ENCODE measurements around the gene MBD5.
"Not testable (repeated sequence)": the region's sequence is repeated elsewhere in the genome, so short reads cannot be mapped to it uniquely, and the experiment has no call there.

Gene MBD5

GRCh38 chr2:148021059-148021861, at the start of gene MBD5:
TSS of gene MBD5 (plus strand) at chr2:148021091.
- H3K27ac ChIP-seq, result peak within 1 kb of the TSS; percentile 80
- TF ChIP-seq CTCF (conservative IDR thresholded peaks at IDR 0.05), result no peak
- TF ChIP-seq ZFX (IDR thresholded peaks at IDR 0.05), result no peak

GRCh38 chr2:147976102-147976501, 44.8 kb upstream of the MBD5 start:
- no peak overlapping the region for H3K27ac ChIP-seq
- TF ChIP-seq ZFX (IDR thresholded peaks at IDR 0.05), result no peak
- no peak for TF ChIP-seq CTCF (conservative IDR thresholded peaks at IDR 0.05)

GRCh38 chr2:147977679-147978078, 43.2 kb upstream of the MBD5 start:
- no peak overlapping the region for H3K27ac ChIP-seq
- TF ChIP-seq CTCF (conservative IDR thresholded peaks at IDR 0.05) (no peak), ZFX (IDR thresholded peaks at IDR 0.05) (no peak)

- TF ChIP-seq CTCF (conservative IDR thresholded peaks at IDR 0.05) (no peak), ZFX (IDR thresholded peaks at IDR 0.05) (no peak)
- no peak overlapping the region for H3K27ac ChIP-seq
Measured at GRCh38 chr2:147980940-147981528, 39.9 kb upstream of the MBD5 start.

- H3K27ac ChIP-seq, result no peak overlapping the region
- TF ChIP-seq CTCF (conservative IDR thresholded peaks at IDR 0.05), result no peak
- TF ChIP-seq ZFX (IDR thresholded peaks at IDR 0.05), result no peak
Measured at GRCh38 chr2:147989102-147989501, 31.8 kb upstream of the MBD5 start.

GRCh38 chr2:147989809-147990403, 31.0 kb upstream of the MBD5 start:
- peak; percentile 69 for TF ChIP-seq CTCF (conservative IDR thresholded peaks at IDR 0.05)
- TF ChIP-seq ZFX (IDR thresholded peaks at IDR 0.05), result no peak

GRCh38 chr2:147994965-147995364, 25.9 kb upstream of the MBD5 start:
- H3K27ac ChIP-seq, result not testable (repeated sequence)

More at GRCh38 chr2:147989809-147990403, 31.0 kb upstream of the MBD5 start:
- H3K27ac ChIP-seq, result no peak overlapping the region
